ENCODE measurements around the gene NDUFV3.
"Not testable (repeated sequence)": the region's sequence is repeated elsewhere in the genome, so short reads cannot be mapped to it uniquely, and the experiment has no call there.

The NDUFV3 gene

GRCh38 chr21:42900446-42900845, 7.3 kb downstream of the NDUFV3 start:
- no peak for DNase-seq

GRCh38 chr21:42903817-42904216, 10.7 kb downstream of the NDUFV3 start:
- DNase-seq, result no peak

- DNase-seq, result no peak
Observed at GRCh38 chr21:42905195-42905594, 12.1 kb downstream of the NDUFV3 start.

- no peak for DNase-seq
Observed at GRCh38 chr21:42906233-42906632, 13.1 kb downstream of the NDUFV3 start.

- DNase-seq, result not testable (repeated sequence)
Observed at GRCh38 chr21:42908484-42908883, 15.4 kb downstream of the NDUFV3 start.

- not testable (repeated sequence) for DNase-seq
Observed at GRCh38 chr21:42911920-42912319, 18.8 kb downstream of the NDUFV3 start.

GRCh38 chr21:42913476-42913875, 20.4 kb downstream of the NDUFV3 start:
- DNase-seq, result no peak

- no peak for DNase-seq
Observed at GRCh38 chr21:42918291-42918690, 25.2 kb downstream of the NDUFV3 start.

GRCh38 chr21:42921927-42922326, 28.8 kb downstream of the NDUFV3 start:
- DNase-seq, result no peak

- no peak for DNase-seq
Observed at GRCh38 chr21:42922918-42923317, 29.8 kb downstream of the NDUFV3 start.

GRCh38 chr21:42923553-42924432, 30.7 kb downstream of the NDUFV3 start:
- DNase-seq, result peak; percentile 80

- no peak for DNase-seq
Observed at GRCh38 chr21:42924433-42924751, 31.3 kb downstream of the NDUFV3 start.

GRCh38 chr21:42925114-42925926, 32.2 kb downstream of the NDUFV3 start, which contains the start of gene ERVH48-1:
Gene ERVH48-1 (minus strand): TSS chr21:42925630. CDS start chr21:42919006, 6,624 bp downstream.
- DNase-seq, result no peak

GRCh38 chr21:42927474-42928200, 34.5 kb downstream of the NDUFV3 start:
- DNase-seq, result not testable (repeated sequence)

GRCh38 chr21:42929969-42930368, 36.9 kb downstream of the NDUFV3 start:
- no peak for DNase-seq

- no peak for DNase-seq
Observed at GRCh38 chr21:42931560-42932235, 38.6 kb downstream of the NDUFV3 start.

GRCh38 chr21:42932378-42933136, 39.4 kb downstream of the NDUFV3 start:
- DNase-seq, result not testable (repeated sequence)

- not testable (repeated sequence) for DNase-seq
Observed at GRCh38 chr21:42933137-42933970, 40.2 kb downstream of the NDUFV3 start.

- DNase-seq, result not testable (repeated sequence)
Observed at GRCh38 chr21:42933973-42934372, 40.9 kb downstream of the NDUFV3 start.

- not testable (repeated sequence) for DNase-seq
Observed at GRCh38 chr21:42936360-42936759, 43.3 kb downstream of the NDUFV3 start.

Data from stimulated activated CD4-positive, alpha-beta T cell treated with anti-CD3 and anti-CD28 coated beads, Interleukin-1b, Interleukin-23, amount 100 ng/mL, for 48 hours (primary cell).